Activated B cell treated with CpG ODN at 0.5 μM for 24 hours (primary cell): ENCODE results near the gene TXK. TPM values are rescaled to one million over a fixed set of nuclear protein-coding genes. Genes with fewer than 3 reads are reported as not detected.

ENCODE experiments used
- ATAC-seq: fragments of 200-7000 bp; cut with Tn5 transposase; one replicate; pipeline ENCODE4 v1.10.0; 2021; ENCODE audit warnings: low read depth, mild to moderate bottlenecking, moderate library complexity
- CTCF ChIA-PET: fragments of 350-600 bp; sonication (Branson Sonifier 250); formaldehyde crosslinking; loops from one replicate; lab custom pipeline; 2021; ENCODE audit warnings: antibody characterized with exemption; lab: Charles Lee
- POLR2A ChIA-PET: fragments of 350-600 bp; sonication (Branson Sonifier 250); formaldehyde crosslinking; loops from one replicate; lab custom pipeline; 2021; ENCODE audit warnings: antibody characterized with exemption; lab: Charles Lee
- DNase-seq: peaks from one replicate; pipeline ENCODE4 v3.0.0; 2022
- H3K27ac Mint-ChIP-seq: one replicate; pipeline ENCODE4 v1.8.0; 2020; ENCODE audit warnings: mixed read lengths
- H3K27me3 Mint-ChIP-seq: one replicate; pipeline ENCODE4 v1.8.0; 2021; ENCODE audit warnings: mixed read lengths
- H3K36me3 Mint-ChIP-seq: one replicate; pipeline ENCODE4 v1.8.0; 2021; ENCODE audit warnings: low read depth, mixed read lengths
- H3K4me1 Mint-ChIP-seq: one replicate; pipeline ENCODE4 v1.8.0; 2021; ENCODE audit warnings: mixed read lengths
- H3K4me3 Mint-ChIP-seq: one replicate; pipeline ENCODE4 v1.8.0; 2020; ENCODE audit warnings: mild to moderate bottlenecking, mixed read lengths
- H3K9me3 Mint-ChIP-seq: one replicate; pipeline ENCODE4 v1.8.0; 2020; ENCODE audit warnings: mixed read lengths
- intact Hi-C: fragments of 100-400 bp; cut with micrococcal nuclease; formaldehyde crosslinking; loops from one replicate; pipeline ENCODE4 v1.15.1; 2024
- total RNA-seq: library from RNA; stranded (reverse); gene quantifications from 2 replicates; pipeline ENCODE4 v1.2.3, GENCODE V29; 2022
- TF ChIP-seq, protein P1 (sequence below): fragments of 200-600 bp; IDR thresholded peaks from one replicate; pipeline ENCODE4 v1.8.0; 2022; ENCODE audit warnings: antibody characterized with exemption, mild to moderate bottlenecking

The TXK gene
- total RNA-seq, 1 donor from 2014 or later: 1.7 TPM

DNA sequence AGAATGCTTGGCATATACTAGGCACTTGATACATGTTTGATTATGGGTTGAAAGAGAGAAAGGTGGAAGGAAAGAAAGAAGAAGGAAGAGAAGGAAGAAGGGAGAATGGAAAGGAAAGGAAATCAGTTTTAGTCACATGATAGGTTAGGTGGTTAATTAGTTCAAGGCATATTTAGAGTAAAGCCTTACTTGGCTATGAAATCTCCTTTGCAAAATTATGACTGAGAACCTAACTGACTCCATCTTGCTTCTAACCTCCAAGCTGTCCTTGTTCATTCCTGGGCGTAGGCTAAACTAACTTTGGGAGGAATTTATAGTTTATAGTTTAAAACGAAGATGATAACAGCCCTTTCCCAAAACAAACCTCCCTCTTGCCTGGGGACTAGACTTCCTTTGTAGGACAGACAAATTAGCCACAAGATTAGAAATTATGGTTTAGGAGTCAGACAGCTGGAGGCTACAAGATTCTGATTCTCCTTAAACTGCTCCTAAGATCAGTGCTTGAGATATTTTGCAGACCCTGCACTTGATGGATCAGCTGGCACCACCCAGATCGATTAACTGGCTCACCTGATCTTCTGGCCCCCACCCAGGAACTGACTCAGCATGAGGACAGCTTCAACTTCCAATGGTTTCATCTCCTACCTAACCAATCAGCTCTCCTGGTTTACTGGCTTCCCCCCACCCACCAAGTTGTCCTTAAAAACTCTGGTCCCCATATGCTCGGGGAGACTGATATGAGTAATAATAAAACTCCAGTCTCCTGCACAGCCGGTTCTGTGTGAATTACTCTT lies 55.0 kb downstream of the TXK start:
- intact Hi-C loops: no loop called here
- Mint-ChIP-seq H3K4me1 (no peaks in the 10 kb centered on the region), H3K4me3 (no peak overlapping the region), H3K27ac (no peak overlapping the region), H3K9me3 (no peaks in the 10 kb centered on the region), H3K27me3 (no peaks in the 10 kb centered on the region), H3K36me3 (no peaks in the 10 kb centered on the region)
- TF ChIP-seq, protein P1, sequence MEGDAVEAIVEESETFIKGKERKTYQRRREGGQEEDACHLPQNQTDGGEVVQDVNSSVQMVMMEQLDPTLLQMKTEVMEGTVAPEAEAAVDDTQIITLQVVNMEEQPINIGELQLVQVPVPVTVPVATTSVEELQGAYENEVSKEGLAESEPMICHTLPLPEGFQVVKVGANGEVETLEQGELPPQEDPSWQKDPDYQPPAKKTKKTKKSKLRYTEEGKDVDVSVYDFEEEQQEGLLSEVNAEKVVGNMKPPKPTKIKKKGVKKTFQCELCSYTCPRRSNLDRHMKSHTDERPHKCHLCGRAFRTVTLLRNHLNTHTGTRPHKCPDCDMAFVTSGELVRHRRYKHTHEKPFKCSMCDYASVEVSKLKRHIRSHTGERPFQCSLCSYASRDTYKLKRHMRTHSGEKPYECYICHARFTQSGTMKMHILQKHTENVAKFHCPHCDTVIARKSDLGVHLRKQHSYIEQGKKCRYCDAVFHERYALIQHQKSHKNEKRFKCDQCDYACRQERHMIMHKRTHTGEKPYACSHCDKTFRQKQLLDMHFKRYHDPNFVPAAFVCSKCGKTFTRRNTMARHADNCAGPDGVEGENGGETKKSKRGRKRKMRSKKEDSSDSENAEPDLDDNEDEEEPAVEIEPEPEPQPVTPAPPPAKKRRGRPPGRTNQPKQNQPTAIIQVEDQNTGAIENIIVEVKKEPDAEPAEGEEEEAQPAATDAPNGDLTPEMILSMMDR: no peak
- CTCF ChIA-PET: no interaction called here
- POLR2A ChIA-PET: no interaction called here
- ATAC-seq (no peak), DNase-seq (no peak)

DNA sequence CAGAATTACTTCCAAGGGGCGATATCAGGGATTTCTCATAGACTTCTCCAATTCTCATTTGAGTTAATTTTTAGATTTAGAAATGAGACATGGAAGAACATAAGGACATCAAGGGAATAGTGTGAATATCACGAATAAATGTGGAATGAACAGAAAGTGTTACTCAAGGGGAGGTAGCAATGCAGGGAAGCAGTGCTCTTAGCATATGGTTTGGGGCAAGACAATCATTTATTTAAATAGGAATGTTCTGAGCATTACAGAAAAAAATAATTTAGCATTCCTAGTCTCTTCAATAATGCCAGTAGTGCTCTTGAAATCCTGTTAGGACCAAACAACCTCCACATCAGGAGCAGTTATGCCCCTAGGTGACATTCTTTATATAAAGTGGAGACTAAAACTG lies 55.6 kb downstream of the TXK start:
- DNase-seq: no peak
- no peak for ATAC-seq
- Mint-ChIP-seq H3K4me1 (no peaks in the 10 kb centered on the region), H3K27ac (no peak overlapping the region), H3K36me3 (no peaks in the 10 kb centered on the region), H3K9me3 (no peaks in the 10 kb centered on the region), H3K27me3 (no peaks in the 10 kb centered on the region), H3K4me3 (no peak overlapping the region)
- intact Hi-C loops: no loop called here
- ChIA-PET POLR2A (no interaction called here), CTCF (no interaction called here)
- TF ChIP-seq, protein P1: no peak

DNA sequence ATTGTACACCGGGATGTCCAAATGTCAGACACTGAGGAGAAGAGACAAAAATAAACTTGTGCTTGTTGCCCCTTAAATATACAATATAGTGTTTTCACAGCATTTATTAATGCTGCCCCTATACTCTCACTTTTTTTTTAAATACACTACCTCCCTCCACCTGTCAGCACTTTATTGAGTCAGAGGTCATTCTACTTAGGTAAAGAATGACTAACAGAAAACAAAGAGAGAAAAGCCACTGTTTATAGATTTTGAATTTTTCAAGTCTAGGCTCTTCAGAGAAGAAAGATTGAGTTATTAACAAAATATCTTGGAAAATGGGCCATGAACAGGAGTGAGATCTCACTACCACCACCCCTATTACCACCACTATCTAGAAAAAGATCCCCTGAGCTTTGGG lies 59.4 kb downstream of the TXK start:
- H3K27ac Mint-ChIP-seq: no peak overlapping the region
- POLR2A ChIA-PET: no interaction called here
- CTCF ChIA-PET: no interaction called here

DNA sequence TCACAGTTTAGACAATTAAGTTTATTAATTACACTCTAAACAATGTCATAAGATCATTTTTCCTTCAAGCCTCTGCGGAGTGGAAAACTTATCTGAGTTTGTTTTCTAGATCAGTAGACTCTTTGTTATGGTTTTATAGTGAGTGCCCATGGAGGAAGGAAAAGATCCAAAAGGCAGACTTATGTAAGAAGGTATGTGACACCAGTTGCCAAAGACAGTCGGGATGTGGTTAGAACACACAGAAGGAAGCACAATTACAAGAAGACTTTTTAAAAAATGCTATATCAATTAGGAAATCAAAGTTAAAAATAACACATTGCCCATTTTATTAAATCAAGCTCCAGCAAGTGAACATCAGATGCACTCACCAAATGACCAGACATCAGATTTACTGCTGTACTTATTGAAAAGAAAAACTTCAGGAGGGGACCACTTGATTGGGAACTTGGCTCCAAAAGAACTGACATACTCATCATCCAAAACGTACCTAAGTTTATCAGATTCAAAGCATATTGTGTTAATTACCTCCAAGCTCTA lies 60.4 kb downstream of the TXK start:
- no peak for DNase-seq
- no peak overlapping the region for H3K4me3 Mint-ChIP-seq
- ChIA-PET POLR2A (no interaction called here), CTCF (no interaction called here)
- no peak overlapping the region for H3K27ac Mint-ChIP-seq
- no peaks in the 10 kb centered on the region for H3K27me3 Mint-ChIP-seq
- intact Hi-C loops: no loop called here
- no peaks in the 10 kb centered on the region for H3K36me3 Mint-ChIP-seq
- ATAC-seq: no peak
- TF ChIP-seq, protein P1: no peak
- H3K4me1 Mint-ChIP-seq: no peaks in the 10 kb centered on the region
- H3K9me3 Mint-ChIP-seq: no peaks in the 10 kb centered on the region

More for the DNA sequence above, 59.4 kb downstream of the TXK start:
- H3K36me3 Mint-ChIP-seq: no peaks in the 10 kb centered on the region
- intact Hi-C loops: no loop called here
- no peak overlapping the region for H3K4me3 Mint-ChIP-seq
- H3K4me1 Mint-ChIP-seq: no peaks in the 10 kb centered on the region
- H3K27me3 Mint-ChIP-seq: no peaks in the 10 kb centered on the region
- ATAC-seq (no peak), DNase-seq (no peak)
- TF ChIP-seq, protein P1: no peak
- no peaks in the 10 kb centered on the region for H3K9me3 Mint-ChIP-seq

DNA sequence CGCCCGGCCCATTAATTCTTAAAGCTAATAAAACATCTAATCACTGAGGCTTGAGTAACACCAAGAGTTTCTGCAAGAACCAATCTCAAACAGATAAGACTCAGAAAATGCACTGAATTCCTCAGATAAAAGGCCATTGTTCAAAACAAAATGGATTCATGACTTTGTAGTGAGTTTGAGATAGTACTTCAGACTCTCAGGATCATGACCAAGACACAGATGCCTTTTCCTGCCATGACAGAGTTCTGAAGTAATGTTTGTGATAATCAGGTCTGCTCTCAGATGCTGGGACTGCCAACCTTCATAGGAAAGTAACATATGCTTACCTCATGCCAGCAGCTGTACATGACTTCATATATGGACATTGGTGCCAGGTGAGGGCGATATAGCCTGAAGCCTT lies 62.9 kb downstream of the TXK start:
- ChIA-PET POLR2A (no interaction called here), CTCF (interaction anchor here (1.1 kb wide), 1 partner anchor 37 kb away, joined by 3 read pairs; no protein-coding TSS in a partner anchor)
- Mint-ChIP-seq H3K4me1 (no peaks in the 10 kb centered on the region), H3K36me3 (no peaks in the 10 kb centered on the region), H3K27me3 (no peaks in the 10 kb centered on the region), H3K4me3 (no peak overlapping the region), H3K9me3 (no peaks in the 10 kb centered on the region), H3K27ac (no peak overlapping the region)
- no peak for DNase-seq
- intact Hi-C loops: no loop called here
- TF ChIP-seq, protein P1: no peak
- no peak for ATAC-seq
